Measurements from ENCODE around the gene NDUFAB1. TPM values are rescaled to one million over a fixed set of nuclear protein-coding genes. Genes with fewer than 3 reads are reported as not detected.
A peak's percentile ranks its signal among the peaks of the same experiment; 100 is the strongest.

The NDUFAB1 gene
- total RNA-seq, 3 donors from 2014 or later = 196 to 225 (median 220) TPM

DNA sequence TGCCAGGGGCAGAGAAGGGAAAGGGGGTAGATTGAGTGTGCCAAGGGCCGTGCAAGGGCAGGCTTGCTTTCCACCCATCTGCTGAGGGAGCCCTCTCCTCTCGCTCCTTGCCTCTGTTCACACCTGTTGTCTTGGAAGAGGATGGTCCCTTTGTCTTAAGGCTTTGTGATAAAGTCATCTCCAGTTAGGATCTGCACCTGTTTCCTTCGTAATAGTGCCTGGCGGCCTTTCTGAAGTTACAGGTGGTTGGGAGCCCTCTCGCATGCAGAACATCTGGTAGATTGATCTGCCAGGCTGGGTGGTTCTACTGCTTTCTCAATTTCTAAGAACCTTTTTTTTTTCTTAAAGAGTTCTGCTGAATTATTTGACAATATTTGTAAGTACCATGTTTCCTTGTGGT is 22.3 kb downstream of the NDUFAB1 start:
- no peaks in the 10 kb centered on the region for H3K27me3 Mint-ChIP-seq (ENCODE audit: low read depth)
- H3K4me1 Mint-ChIP-seq (ENCODE audit: low read depth) = peaks cover 2% of the 10 kb centered on the region
- no peak overlapping the region for H3K4me3 Mint-ChIP-seq
- ATAC-seq = no peak
- no peaks in the 10 kb centered on the region for H3K9me3 Mint-ChIP-seq
- no peak for DNase-seq
- H3K36me3 Mint-ChIP-seq (ENCODE audit: insufficient read depth) = peaks cover 28% of the 10 kb centered on the region

- Mint-ChIP-seq H3K4me1 (ENCODE audit: low read depth) (peaks cover 2% of the 10 kb centered on the region), H3K27me3 (ENCODE audit: low read depth) (no peaks in the 10 kb centered on the region), H3K9me3 (no peaks in the 10 kb centered on the region), H3K36me3 (ENCODE audit: insufficient read depth) (peaks cover 35% of the 10 kb centered on the region), H3K4me3 (no peak overlapping the region)
- DNase-seq (no peak), ATAC-seq (no peak)
These were observed 23.7 kb downstream of the NDUFAB1 start for GRCh38 chr16:23572394-23572793.

- H3K4me3 Mint-ChIP-seq = no peak overlapping the region
These were observed 24.2 kb downstream of the NDUFAB1 start for GRCh38 chr16:23571895-23572294.

GRCh38 chr16:23570992-23571632 is 25.0 kb downstream of the NDUFAB1 start:
- ATAC-seq (no peak), DNase-seq (no peak)
- no peaks in the 10 kb centered on the region for H3K9me3 Mint-ChIP-seq
- H3K36me3 Mint-ChIP-seq (ENCODE audit: insufficient read depth) = peaks cover 44% of the 10 kb centered on the region
- H3K27me3 Mint-ChIP-seq (ENCODE audit: low read depth) = no peaks in the 10 kb centered on the region
- peaks cover 2% of the 10 kb centered on the region for H3K4me1 Mint-ChIP-seq (ENCODE audit: low read depth)
- H3K4me3 Mint-ChIP-seq = no peak overlapping the region

More at GRCh38 chr16:23571895-23572294, 24.2 kb downstream of the NDUFAB1 start:
- H3K27me3 Mint-ChIP-seq (ENCODE audit: low read depth) = no peaks in the 10 kb centered on the region
- no peak for DNase-seq
- peaks cover 39% of the 10 kb centered on the region for H3K36me3 Mint-ChIP-seq (ENCODE audit: insufficient read depth)
- peaks cover 2% of the 10 kb centered on the region for H3K4me1 Mint-ChIP-seq (ENCODE audit: low read depth)
- no peaks in the 10 kb centered on the region for H3K9me3 Mint-ChIP-seq
- ATAC-seq = no peak

- Mint-ChIP-seq H3K27me3 (ENCODE audit: low read depth) (no peaks in the 10 kb centered on the region), H3K4me3 (no peak overlapping the region), H3K36me3 (ENCODE audit: insufficient read depth) (peaks cover 53% of the 10 kb centered on the region), H3K4me1 (ENCODE audit: low read depth) (peaks cover 2% of the 10 kb centered on the region), H3K9me3 (no peaks in the 10 kb centered on the region)
- no peak for ATAC-seq
- DNase-seq = no peak
These were observed 28.5 kb downstream of the NDUFAB1 start for GRCh38 chr16:23567602-23568001.

DNA sequence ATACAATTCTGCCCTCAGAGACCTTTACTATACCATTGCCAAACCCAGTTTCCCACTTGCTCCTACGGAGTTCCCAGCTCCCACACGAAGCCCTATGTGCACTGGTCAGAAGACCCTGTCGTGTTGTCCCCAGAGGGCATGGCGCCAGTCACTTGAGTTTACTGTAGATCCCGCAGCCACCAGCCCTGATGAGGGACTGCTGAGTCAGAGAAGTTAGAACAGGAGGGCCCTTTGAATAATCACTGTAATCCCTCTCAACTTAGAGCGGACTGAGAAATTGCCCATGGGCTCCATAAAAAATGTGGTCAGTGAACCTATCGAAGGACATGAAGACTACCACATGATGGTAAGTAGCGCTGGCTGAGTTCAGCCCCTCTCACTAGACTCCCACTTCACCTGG is 29.4 kb downstream of the NDUFAB1 start:
- Mint-ChIP-seq H3K36me3 (ENCODE audit: insufficient read depth) (peaks cover 52% of the 10 kb centered on the region), H3K27me3 (ENCODE audit: low read depth) (no peaks in the 10 kb centered on the region), H3K9me3 (no peaks in the 10 kb centered on the region), H3K4me3 (no peak overlapping the region), H3K4me1 (ENCODE audit: low read depth) (peaks cover 2% of the 10 kb centered on the region)
- DNase-seq (no peak), ATAC-seq (no peak)

GRCh38 chr16:23564575-23565363 is 31.3 kb downstream of the NDUFAB1 start:
- no peaks in the 10 kb centered on the region for H3K9me3 Mint-ChIP-seq
- peaks cover 12% of the 10 kb centered on the region for H3K4me1 Mint-ChIP-seq (ENCODE audit: low read depth)
- H3K27me3 Mint-ChIP-seq (ENCODE audit: low read depth) = no peaks in the 10 kb centered on the region
- H3K36me3 Mint-ChIP-seq (ENCODE audit: insufficient read depth) = peaks cover 55% of the 10 kb centered on the region
- ATAC-seq (no peak), DNase-seq (no peak)
- no peak overlapping the region for H3K4me3 Mint-ChIP-seq

DNA sequence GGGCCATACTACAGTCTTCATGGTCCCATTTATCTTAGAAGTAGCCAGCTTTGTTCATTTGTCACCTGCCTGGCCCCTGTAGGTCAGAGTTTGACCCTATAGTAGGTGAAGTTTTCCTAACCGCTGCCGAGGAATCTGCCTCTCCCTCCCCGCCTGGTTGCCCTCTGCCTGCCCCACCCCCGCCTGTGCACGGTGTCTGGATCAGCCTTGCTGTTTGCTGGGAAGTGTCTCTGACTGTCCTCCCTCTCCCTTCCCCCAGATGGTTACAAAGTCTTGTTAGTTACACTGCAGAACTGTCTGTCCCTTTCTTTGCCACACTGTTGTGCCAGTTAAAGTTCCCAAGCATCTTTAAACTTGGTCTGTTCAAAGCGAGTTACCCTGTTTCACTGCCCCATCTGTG is 32.9 kb downstream of the NDUFAB1 start:
- H3K27me3 Mint-ChIP-seq (ENCODE audit: low read depth) = no peaks in the 10 kb centered on the region
- peaks cover 50% of the 10 kb centered on the region for H3K36me3 Mint-ChIP-seq (ENCODE audit: insufficient read depth)

GRCh38 chr16:23562505-23562904 is 33.6 kb downstream of the NDUFAB1 start:
- ATAC-seq (no peak), DNase-seq (no peak)
- Mint-ChIP-seq H3K4me1 (ENCODE audit: low read depth) (peaks cover 25% of the 10 kb centered on the region), H3K27me3 (ENCODE audit: low read depth) (no peaks in the 10 kb centered on the region), H3K4me3 (no peak overlapping the region), H3K9me3 (no peaks in the 10 kb centered on the region), H3K36me3 (ENCODE audit: insufficient read depth) (peaks cover 45% of the 10 kb centered on the region)

More for the DNA sequence above, 32.9 kb downstream of the NDUFAB1 start:
- Mint-ChIP-seq H3K4me3 (no peak overlapping the region), H3K9me3 (no peaks in the 10 kb centered on the region), H3K4me1 (ENCODE audit: low read depth) (peaks cover 25% of the 10 kb centered on the region)
- DNase-seq = no peak
- ATAC-seq = no peak

- Mint-ChIP-seq H3K9me3 (no peaks in the 10 kb centered on the region), H3K4me3 (no peak overlapping the region), H3K4me1 (ENCODE audit: low read depth) (peaks cover 30% of the 10 kb centered on the region), H3K27me3 (ENCODE audit: low read depth) (no peaks in the 10 kb centered on the region), H3K36me3 (ENCODE audit: insufficient read depth) (peaks cover 37% of the 10 kb centered on the region)
- DNase-seq (no peak), ATAC-seq (no peak)
These were observed 34.5 kb downstream of the NDUFAB1 start for GRCh38 chr16:23561586-23561985.

GRCh38 chr16:23557779-23558702 is 38.1 kb downstream of the NDUFAB1 start:
- ATAC-seq (peak; percentile 13 to 16), DNase-seq (peak; percentile 4)
- peak overlapping the region; percentile 95 for H3K4me3 Mint-ChIP-seq
- H3K9me3 Mint-ChIP-seq = no peaks in the 10 kb centered on the region
- no peaks in the 10 kb centered on the region for H3K27me3 Mint-ChIP-seq (ENCODE audit: low read depth)
- H3K36me3 Mint-ChIP-seq (ENCODE audit: insufficient read depth) = peaks cover 17% of the 10 kb centered on the region
- peaks cover 36% of the 10 kb centered on the region for H3K4me1 Mint-ChIP-seq (ENCODE audit: low read depth)

DNA sequence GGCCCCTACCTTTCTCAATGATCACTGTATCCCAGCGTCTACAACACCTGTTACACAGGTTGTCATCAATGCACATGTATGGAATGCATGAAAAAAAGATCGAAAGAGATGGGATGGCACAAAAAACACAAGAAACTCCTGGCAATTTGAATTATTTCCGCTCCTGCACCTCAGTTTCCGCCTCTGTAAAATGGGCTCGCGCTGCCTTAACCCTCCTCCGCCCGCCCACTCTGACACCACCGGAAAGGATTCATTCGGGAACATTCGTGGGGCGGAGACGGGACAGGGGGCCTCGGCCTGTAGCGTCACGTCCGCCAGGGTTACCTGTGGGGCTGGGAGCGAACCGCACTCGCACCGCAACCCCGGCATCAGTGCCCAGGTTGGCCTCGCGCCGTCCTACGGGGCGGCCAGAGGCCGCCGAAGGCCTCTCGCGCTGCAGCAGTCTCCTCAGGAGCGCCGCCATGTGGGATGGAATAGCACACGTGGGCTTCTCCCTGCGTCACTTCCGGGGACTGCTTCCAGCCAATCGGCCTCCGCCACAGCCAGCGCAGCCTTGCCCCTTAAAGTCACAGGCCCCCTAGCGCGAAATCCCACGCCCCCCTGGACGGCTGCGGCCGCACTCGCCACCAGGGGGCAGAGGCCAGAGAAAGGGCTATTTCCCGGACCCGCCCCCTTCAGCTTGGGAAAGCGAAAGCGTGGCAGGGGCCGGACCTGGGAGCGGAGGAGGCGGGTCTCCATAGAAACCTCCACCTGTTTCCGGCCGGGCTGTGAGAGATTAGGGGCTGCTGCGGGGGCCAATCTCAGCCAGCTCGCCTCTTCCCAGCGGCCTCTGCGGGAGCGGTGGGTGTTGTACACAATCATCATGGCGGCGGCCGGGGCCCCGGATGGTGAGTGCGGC is 39.0 kb downstream of the NDUFAB1 start, which contains the start of the genes EARS2 and UBFD1:
TSS of gene EARS2 (minus strand) at position 470 of the 898 bp plus-strand sequence. CDS start at position 463, 7 bp downstream.
TSS of gene UBFD1 (plus strand) at position 847 of the 898 bp plus-strand sequence. CDS start at position 863, 16 bp downstream.
- Mint-ChIP-seq H3K9me3 (no peaks in the 10 kb centered on the region), H3K4me3 (peak within 1 kb of the TSS; percentile 95), H3K4me1 (ENCODE audit: low read depth) (peaks cover 36% of the 10 kb centered on the region), H3K36me3 (ENCODE audit: insufficient read depth) (peaks cover 15% of the 10 kb centered on the region), H3K27me3 (ENCODE audit: low read depth) (no peaks in the 10 kb centered on the region)
- DNase-seq (peak; percentile 95), ATAC-seq (peak; percentile 93)

DNA sequence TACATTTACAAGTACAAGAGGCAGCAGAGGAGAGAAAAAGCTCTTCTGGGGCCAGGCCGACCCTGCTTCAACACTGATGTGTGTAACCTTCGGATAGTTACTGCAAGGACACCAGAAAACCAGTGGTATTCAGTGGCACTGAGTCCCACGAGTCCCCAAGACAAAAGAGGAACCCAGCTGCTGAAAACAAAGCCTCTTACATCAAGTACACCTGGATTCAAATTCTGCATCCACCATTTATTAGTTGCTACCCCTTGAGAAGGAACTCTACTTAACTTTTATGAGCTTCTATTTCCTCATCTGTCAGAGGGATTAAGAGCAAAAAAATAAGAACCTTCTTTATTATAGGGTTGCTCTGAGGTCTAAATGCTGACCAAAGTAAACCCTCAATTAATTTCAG is 41.6 kb downstream of the NDUFAB1 start:
- ATAC-seq (no peak), DNase-seq (no peak)
- Mint-ChIP-seq H3K9me3 (no peaks in the 10 kb centered on the region), H3K4me3 (no peak overlapping the region), H3K4me1 (ENCODE audit: low read depth) (peaks cover 24% of the 10 kb centered on the region), H3K27me3 (ENCODE audit: low read depth) (no peaks in the 10 kb centered on the region), H3K36me3 (ENCODE audit: insufficient read depth) (peaks cover 14% of the 10 kb centered on the region)
